Cardiac muscle cell (in vitro differentiated cells and primary cell): ENCODE measurements around the gene TM4SF5. TPM values are rescaled to one million over a fixed set of nuclear protein-coding genes. Genes with fewer than 3 reads are reported as not detected.

Source experiments
- DNase-seq, 2 donors: peaks; one replicate each; pipeline versions ENCODE4 v3.0.0 to v3.0.0-alpha.2; 2010 to 2017; ENCODE audit warnings: low read depth in 1 of 2, low spot score in 1 of 2
- H3K27ac ChIP-seq: fragments of 200-600 bp; sonication (generic); 2 replicates; pipeline ENCODE4 v1.5.1; 2016
- H3K27me3 ChIP-seq: fragments of 200-600 bp; sonication (generic); 2 replicates; pipeline ENCODE4 v1.6.0; 2016; ENCODE audit warnings: control low read depth
- H3K36me3 ChIP-seq: fragments of 200-600 bp; sonication (generic); 2 replicates; pipeline ENCODE4 v1.5.1; 2016; ENCODE audit warnings: control low read depth
- H3K4me1 ChIP-seq: fragments of 200-600 bp; sonication (generic); 2 replicates; pipeline ENCODE4 v1.8.1; 2017; ENCODE audit warnings: low read depth, mild to moderate bottlenecking, mixed run types
- H3K4me3 ChIP-seq: fragments of 200-600 bp; sonication (generic); 2 replicates; pipeline ENCODE4 v1.5.1; 2016; ENCODE audit warnings: mild to moderate bottlenecking
- H3K9me3 ChIP-seq: fragments of 200-600 bp; sonication (generic); 2 replicates; pipeline ENCODE4 v1.5.1; 2017; ENCODE audit warnings: low read depth, mild to moderate bottlenecking, control low read depth
- polyA plus RNA-seq: library from polyadenylated mRNA; unstranded; fragments of >200 nt; fragmentation: Nextera tagmentation; extraction: Ambion mirVana; gene quantifications from 2 replicates; pipeline ENCODE4 v1.2.1, GENCODE V29; 2016
- total RNA-seq: library from RNA; depleted of rRNA; stranded (reverse); fragments of >200 nt; gene quantifications from 2 replicates; pipeline ENCODE4 v1.2.3, GENCODE V29; 2016
- TF ChIP-seq, protein P1 (sequence below): IDR thresholded peaks from 2 replicates; pipeline ENCODE4 v1.5.1; 2012; ENCODE audit warnings: low read depth, mild to moderate bottlenecking, low read length

The TM4SF5 gene
- total and polyA plus RNA-seq, 2 experiments from 2014 or later: not detected

DNA sequence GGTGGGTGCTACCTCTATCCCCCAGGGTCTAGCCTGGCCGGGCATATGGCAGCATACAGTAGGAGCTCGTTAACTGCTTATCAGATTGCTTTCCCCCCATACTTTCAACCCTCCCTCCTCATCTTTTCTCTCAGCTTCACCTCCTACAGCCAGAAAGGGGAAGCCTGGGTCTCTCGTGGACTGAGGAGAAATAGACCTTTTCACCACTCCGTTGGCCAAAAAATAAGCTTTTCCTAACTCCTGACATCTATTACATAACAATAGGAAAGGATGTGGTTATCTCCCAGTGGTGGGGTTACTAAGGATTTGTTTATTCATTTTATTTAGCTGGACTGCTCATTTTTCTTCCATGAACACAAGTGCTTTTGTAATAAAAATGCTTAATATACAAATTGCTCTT lies 23.0 kb upstream of the TM4SF5 start:
- H3K4me1 ChIP-seq: no peaks in the 10 kb centered on the region
- H3K4me3 ChIP-seq: no peak overlapping the region
- H3K27ac ChIP-seq: no peak overlapping the region
- TF ChIP-seq, protein P1, sequence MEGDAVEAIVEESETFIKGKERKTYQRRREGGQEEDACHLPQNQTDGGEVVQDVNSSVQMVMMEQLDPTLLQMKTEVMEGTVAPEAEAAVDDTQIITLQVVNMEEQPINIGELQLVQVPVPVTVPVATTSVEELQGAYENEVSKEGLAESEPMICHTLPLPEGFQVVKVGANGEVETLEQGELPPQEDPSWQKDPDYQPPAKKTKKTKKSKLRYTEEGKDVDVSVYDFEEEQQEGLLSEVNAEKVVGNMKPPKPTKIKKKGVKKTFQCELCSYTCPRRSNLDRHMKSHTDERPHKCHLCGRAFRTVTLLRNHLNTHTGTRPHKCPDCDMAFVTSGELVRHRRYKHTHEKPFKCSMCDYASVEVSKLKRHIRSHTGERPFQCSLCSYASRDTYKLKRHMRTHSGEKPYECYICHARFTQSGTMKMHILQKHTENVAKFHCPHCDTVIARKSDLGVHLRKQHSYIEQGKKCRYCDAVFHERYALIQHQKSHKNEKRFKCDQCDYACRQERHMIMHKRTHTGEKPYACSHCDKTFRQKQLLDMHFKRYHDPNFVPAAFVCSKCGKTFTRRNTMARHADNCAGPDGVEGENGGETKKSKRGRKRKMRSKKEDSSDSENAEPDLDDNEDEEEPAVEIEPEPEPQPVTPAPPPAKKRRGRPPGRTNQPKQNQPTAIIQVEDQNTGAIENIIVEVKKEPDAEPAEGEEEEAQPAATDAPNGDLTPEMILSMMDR: no peak
- no peaks in the 10 kb centered on the region for H3K9me3 ChIP-seq
- H3K27me3 ChIP-seq: peaks cover 37% of the 10 kb centered on the region
- H3K36me3 ChIP-seq: no peaks in the 10 kb centered on the region
- DNase-seq: peak in 1 of 2 donors; percentile 29

DNA sequence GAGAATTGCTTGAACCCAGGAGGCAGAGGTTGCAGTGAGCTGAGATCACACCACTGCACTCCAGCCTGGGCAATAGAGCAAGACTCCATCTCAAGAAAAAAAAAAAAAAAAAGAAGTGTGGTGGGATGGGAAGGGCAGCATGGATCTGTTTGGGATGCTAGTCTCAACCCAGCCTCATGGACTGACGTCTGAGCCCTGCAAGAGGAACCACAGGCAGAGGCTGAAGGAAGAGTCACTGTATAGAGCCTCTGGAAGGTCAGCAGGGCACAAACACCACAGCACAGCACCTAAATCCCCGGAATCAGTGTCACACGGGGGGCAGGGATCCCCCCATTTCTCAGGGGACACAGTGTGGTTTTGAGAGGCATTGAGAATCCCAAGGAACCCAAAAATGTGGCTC lies 21.1 kb upstream of the TM4SF5 start:
- Histone ChIP-seq H3K9me3 (no peaks in the 10 kb centered on the region), H3K27me3 (peaks cover 29% of the 10 kb centered on the region), H3K4me3 (no peak overlapping the region), H3K36me3 (no peaks in the 10 kb centered on the region), H3K27ac (no peak overlapping the region), H3K4me1 (no peaks in the 10 kb centered on the region)
- DNase-seq: no peak
- TF ChIP-seq, protein P1: no peak

DNA sequence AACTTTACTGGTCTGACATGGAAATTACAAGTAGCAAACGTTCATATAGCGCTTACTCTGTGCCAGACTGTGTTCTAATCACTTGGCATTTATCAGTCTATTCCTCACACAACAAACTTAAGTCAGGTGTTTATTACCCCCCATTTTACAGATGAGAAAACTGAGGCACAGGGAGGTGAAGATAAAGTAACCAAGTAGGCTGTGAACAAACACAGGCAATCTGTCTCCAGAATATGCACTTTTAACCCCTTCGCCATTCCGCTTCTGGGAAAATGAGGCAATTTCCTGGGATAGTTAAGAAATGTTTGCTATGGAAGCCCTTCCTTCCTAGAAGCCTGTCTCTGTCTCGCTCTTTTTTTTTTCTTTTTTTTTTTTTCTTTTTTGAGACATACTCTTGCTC lies 19.8 kb upstream of the TM4SF5 start:
- H3K4me1 ChIP-seq: no peaks in the 10 kb centered on the region
- no peak overlapping the region for H3K27ac ChIP-seq
- no peak overlapping the region for H3K4me3 ChIP-seq
- TF ChIP-seq, protein P1: no peak
- no peaks in the 10 kb centered on the region for H3K36me3 ChIP-seq
- H3K9me3 ChIP-seq: no peaks in the 10 kb centered on the region
- H3K27me3 ChIP-seq: peaks cover 28% of the 10 kb centered on the region
- DNase-seq: peak in 1 of 2 donors; percentile 77

DNA sequence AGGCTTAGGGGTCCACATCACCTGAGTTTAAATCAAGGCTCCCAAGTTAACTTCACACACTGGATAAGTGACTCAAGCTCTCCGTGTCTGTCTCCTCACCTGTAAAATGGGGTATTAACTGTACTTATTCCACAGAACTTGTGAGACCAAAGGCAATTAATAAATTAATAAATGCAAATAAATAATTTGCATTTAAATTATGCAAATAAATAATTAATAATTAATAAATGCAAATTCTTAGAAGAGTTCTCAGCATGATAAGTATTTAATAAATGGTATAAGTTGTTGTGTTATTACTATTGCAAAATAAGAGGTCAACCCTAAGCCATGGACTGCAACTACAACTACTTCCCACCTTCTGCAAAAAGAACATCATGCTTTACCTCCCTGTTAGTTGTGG lies 18.3 kb upstream of the TM4SF5 start:
- Histone ChIP-seq H3K27ac (no peak overlapping the region), H3K27me3 (peaks cover 28% of the 10 kb centered on the region)

DNA sequence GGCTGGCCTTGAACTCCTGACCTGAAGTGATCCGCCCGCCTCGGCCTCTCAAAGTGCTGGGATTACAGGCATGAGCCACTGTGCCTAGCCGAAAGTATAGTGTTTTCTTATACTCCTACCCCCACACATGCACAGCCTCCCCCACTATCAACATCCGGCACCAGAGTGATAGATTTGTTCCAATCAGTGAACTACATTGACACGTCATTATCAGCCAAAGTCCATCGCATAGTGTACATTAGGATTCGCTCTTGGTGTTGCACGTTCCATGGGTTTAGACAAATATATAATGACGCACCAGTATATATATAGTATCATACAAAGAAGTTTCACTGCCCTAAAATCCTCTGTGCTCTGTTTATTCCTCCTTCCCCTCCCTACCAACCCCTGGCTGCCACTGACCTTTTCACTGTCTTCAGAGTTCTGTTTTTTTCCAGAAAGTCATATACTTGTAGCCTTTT lies 11.9 kb upstream of the TM4SF5 start:
- no peak for DNase-seq
- H3K9me3 ChIP-seq: no peaks in the 10 kb centered on the region
- H3K27ac ChIP-seq: no peak overlapping the region
- H3K4me3 ChIP-seq: no peak overlapping the region
- TF ChIP-seq, protein P1: no peak
- no peaks in the 10 kb centered on the region for H3K36me3 ChIP-seq
- H3K27me3 ChIP-seq: peaks cover 15% of the 10 kb centered on the region
- H3K4me1 ChIP-seq: no peaks in the 10 kb centered on the region

More for the DNA sequence above, 18.3 kb upstream of the TM4SF5 start:
- no peaks in the 10 kb centered on the region for H3K9me3 ChIP-seq
- TF ChIP-seq, protein P1: no peak
- no peak for DNase-seq
- no peak overlapping the region for H3K4me3 ChIP-seq
- no peaks in the 10 kb centered on the region for H3K36me3 ChIP-seq
- H3K4me1 ChIP-seq: no peaks in the 10 kb centered on the region

DNA sequence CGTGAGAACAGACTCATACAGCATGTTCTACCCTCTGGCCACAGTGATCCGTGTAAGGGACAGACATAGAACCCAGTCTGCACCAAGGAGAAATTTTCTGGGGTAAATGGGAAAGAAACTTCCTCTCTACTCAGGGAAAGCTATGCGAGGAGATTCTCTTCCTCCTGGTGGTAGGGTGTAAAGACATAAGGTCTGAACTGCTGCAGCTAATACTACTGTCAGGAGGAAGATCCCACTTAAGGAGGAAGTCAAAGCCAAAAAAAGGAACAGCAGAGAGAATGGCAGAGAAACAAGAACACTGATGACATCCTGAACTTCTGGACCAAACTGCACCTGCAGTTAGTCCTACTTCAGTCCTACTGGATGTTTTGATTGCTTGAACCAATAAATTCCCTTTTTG lies 7.1 kb upstream of the TM4SF5 start:
- Histone ChIP-seq H3K9me3 (no peaks in the 10 kb centered on the region), H3K36me3 (no peaks in the 10 kb centered on the region), H3K27me3 (no peaks in the 10 kb centered on the region), H3K27ac (no peak overlapping the region), H3K4me1 (no peaks in the 10 kb centered on the region), H3K4me3 (no peak overlapping the region)
- TF ChIP-seq, protein P1: no peak
- no peak for DNase-seq
